Activated CD4-positive, alpha-beta T cell treated with anti-CD3 and anti-CD28 coated beads, Interleukin-2, amount 50 U/mL, for 16 hours (primary cell): ENCODE results near the gene PSD2.

Source experiments
- DNase-seq: peaks from one replicate; pipeline ENCODE4 v3.0.0-alpha.2; 2020

Gene PSD2

DNA sequence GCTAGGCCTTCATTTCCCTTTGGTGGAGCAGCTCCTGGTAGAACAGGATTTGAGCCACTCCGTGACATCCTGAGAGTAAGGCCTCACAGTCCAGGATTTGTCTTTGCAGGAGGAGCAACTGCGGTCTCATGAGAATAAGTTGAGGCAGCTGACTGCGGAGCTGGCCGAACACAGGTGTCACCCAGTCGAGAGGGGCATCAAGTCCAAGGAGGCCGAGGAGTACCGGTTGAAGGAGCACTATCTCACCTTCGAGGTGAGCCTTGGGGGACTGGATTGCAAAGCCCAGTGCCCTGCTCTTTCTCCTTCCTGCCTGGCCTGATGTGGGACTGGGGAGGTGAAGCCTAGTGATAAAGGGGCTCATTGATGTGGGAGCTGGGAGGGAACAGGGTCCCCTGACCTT is 44.3 kb downstream of the PSD2 start:
- no peak for DNase-seq

- DNase-seq, result no peak
These were observed 45.9 kb downstream of the PSD2 start for GRCh38 chr5:139841549-139841948.

GRCh38 chr5:139842321-139842720 is 46.7 kb downstream of the PSD2 start:
- no peak for DNase-seq

DNA sequence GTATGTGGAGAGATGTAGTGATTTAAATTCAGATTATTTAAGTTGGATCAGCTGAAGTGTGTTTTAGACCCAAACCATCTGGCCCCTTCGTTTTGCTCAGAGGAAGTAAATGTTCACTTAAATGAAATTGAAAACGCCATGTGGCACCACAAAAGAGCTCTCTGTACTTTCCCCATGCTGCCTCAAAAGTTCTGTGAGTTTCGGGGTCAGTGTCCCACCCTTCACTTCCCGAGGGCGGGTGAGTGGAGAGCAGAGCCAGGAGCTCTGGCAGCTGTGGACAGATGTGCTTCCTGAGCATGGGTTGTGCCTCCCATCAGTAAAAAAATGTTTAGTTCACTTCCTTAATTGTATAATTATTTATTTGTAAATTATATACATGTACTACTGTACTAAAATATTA is 48.4 kb downstream of the PSD2 start:
- DNase-seq, result no peak

DNA sequence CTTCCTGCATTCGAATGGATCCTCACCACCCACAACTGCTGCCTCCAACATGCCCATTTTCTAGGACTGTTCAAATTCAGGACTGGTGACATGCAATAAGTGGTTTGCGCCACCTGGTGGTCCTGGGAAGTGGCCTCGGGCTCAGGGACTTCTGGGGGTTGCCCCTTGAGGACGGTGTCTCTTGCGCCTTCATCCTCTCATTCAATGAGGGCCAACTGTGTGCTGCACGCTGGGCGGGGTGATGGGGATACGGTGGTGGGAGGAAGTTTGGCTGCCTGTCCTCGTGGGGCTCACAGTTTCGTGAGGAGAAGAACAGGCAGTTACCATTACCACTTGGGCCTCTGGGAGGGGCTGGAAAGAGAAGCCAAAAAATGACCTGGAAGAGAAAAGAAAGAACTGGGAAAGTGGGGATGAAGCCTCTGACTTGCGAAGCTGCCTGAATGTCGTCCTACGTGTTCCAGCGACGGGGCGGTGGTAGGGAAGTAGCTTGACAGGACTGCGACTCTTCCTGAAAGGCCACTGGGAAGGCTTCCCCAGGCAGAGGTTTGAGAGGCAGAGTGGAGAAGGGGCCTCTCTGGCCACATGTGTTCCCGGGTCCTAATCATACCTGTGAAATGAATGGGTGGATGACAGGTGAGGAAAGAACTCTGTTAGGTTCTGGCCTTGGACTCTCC is 49.0 kb downstream of the PSD2 start:
- DNase-seq, result peak; percentile 63

- no peak for DNase-seq
These were observed 50.5 kb downstream of the PSD2 start for GRCh38 chr5:139845846-139846681.

DNA sequence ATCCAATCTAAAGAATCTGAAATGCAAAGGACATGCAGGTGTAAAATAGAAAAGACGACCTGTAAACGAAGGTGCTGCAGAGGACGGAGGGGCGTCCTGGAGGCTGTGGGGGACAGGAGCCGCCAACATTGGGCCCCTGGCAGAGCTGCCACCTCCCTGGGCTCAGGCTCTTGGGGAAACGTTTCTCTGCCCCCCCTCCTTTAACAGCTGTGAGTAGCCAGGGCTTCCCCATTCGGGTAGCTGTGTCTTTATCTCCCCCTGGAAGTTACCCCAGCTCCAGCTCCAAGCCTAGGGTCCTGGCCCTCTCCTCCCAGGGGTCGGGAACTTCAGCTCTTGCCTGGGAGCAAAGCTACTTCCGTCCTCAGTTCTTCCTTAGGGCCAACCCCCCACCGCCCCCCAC is 51.5 kb downstream of the PSD2 start:
- no peak for DNase-seq

DNA sequence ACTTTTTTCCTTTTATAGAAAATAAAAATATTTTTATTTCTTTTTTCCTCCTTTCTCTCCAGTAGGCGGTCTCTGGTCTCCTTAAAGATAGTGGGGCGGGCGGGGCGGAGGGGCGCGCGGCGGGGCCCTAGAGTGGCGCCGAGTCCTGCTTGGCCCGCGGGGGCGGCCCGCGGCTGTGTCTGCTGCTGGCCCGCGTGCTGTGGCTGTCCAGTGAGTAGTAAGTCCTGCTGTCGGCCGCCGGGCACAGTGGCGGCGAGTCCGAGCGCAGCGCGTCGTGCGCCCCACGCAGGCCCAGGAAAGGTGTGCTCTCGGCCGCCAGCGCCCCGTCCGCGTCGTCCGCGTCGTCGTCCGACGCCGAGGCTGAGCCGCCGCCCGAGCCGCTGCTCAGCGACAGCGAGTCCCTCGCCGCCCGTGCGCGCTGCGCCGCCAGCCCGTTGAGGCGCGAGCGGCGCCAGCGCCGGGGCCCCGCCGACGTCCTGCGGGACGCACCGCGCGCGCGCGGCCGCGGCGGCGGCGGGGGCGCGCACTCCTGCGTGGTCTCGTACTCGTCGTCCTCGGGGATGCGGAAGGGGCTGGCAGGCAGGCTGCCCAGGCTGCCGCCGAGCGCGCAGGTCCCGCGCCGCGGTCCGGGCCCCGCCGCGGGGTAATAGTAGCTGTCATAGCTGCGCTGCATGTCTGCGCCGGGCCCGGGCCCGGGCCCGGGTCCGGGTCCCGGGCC is 52.3 kb downstream of the PSD2 start:
- peak; percentile 56 for DNase-seq

GRCh38 chr5:139848508-139849100 is 53.0 kb downstream of the PSD2 start:
- no peak for DNase-seq

DNA sequence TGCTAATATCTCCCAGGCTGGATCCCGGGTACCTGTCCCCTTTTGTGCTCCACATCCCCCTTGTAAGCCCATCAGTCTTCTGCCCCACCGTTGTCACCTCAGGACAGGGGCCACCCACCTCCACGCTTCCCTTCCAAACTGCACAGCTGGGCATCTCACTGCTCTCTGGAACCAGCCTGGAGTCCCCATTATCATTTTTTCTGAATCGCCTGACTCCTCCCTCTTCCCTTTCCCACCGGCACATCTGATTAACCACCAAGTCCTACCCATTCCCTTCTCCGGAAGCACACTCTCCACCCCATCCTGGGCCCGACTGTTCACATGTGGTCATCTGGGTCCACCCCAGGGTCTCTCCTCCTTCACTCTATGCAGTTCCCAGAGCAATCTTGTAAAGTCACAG is 53.9 kb downstream of the PSD2 start:
- no peak for DNase-seq

DNA sequence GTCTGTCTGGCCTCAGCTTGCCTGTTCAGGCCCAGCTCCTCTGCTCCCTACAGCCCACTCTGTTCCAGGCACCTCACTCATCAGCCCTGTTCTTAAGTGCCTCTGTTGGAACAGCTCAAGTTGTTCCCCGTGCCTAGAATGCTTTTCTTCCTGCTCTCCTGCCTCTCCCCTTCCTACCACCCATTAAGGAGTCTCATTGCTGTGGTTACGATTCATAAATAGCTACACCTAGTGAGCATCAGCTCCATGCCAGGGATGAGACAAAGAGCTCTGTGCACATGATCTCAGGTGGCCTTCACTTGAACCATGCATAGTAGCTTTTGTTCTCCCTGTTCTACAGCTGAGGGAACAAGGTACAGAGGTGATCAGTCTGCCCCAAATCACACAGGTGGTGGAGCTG is 54.3 kb downstream of the PSD2 start:
- DNase-seq, result no peak

DNA sequence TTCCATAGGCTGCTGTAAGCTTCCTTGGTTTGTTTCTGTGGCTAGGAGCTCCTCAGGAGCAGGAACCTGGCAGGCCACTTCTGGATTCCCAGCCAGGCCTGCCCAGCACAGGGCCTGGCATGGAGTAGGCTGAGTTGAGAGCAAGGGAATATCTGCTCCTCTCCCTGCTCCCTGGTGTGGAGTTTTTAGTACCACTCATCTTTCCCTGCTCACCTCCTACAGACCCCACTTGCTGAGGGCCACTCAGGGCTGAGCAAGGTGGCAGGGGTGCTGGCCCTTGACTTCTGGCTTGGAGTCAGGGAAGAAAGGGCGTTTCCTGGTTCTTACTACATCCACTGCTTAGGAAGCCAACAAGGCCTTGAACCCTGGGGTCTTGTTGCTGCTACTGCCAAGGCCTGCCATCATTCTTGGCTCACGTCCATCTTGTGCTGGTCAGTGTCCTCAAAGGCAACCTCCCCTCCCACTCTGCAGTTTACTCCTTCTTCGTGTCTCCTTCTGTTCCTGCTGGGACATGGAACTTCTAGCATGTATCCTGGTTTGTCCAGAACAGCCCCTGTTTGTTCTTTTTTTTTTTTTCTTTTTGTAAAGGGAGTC is 54.9 kb downstream of the PSD2 start:
- no peak for DNase-seq

GRCh38 chr5:139851558-139851957 is 56.0 kb downstream of the PSD2 start:
- no peak for DNase-seq

GRCh38 chr5:139852696-139853095 is 57.1 kb downstream of the PSD2 start:
- DNase-seq, result no peak

- DNase-seq, result no peak
These were observed 58.5 kb downstream of the PSD2 start for GRCh38 chr5:139854029-139854605.

- DNase-seq, result no peak
These were observed 59.3 kb downstream of the PSD2 start for GRCh38 chr5:139854953-139855352.

DNA sequence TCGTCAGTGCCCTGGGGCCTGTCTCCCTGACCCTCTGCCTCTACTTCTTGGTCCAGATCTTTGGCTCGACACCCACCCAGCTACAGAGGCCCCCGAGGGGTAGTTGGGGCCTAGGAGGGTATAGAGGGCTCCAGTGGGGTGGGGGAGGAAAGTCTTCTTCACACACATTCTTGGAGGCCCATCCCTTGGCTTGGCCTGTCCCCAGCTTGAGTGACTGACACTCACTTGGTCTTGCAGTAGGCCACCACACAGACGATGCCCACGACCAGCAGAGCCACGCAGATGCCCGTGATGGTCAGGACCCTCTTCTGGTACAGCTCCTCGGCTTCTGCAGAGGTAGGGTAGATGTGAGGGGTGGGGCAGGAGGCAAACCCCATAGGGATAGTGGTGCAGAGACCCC is 59.8 kb downstream of the PSD2 start:
- DNase-seq, result no peak

DNA sequence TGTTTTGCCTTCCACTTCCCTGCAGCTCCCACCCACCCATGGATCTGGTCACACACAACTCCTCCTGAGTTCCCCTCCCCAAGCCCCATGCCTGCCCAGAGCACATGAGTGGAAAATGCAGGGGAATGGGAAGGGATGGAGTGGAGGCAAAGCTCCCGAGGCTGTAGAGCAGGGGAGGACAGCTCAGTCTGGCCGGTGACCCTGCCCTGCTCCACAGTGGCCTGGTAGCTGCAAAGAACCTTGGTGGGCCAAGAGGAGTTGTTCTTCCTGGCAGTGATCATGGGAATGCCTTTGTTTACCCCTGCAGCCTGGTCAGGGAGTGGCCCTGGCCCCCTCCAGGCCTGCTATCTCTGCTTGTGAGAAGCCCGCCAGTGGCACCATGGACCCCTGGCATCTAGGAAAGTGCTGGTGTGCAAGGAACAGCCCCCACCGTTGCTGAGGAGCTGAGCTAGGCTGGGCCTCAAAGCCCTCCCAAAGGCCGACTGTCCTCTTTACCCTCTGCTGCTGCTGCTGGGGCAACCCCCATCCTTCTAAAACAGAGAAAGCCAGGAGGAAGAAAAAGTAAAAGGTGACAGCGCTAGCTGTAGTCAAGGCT is 60.4 kb downstream of the PSD2 start:
- DNase-seq, result no peak

DNA sequence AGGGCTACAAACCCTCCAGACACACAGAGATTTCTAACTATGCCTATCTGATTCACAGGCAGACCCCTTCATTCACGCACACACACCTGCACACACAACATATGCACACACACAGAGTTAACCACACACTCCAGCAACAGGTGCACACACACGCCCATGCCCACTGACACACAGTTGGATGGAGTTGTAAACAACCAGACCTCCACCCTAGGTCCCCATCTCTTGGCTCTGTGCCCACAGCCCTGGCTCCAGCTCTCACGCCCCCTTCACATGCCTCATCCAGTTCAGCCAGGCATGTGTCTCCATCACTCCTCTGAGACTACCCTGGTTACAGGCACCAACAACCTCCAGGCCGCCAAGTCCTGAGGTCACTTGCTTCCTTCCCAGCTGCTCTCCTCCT is 61.1 kb downstream of the PSD2 start:
- no peak for DNase-seq

- no peak for DNase-seq
These were observed 63.4 kb downstream of the PSD2 start for GRCh38 chr5:139859013-139859412.

DNA sequence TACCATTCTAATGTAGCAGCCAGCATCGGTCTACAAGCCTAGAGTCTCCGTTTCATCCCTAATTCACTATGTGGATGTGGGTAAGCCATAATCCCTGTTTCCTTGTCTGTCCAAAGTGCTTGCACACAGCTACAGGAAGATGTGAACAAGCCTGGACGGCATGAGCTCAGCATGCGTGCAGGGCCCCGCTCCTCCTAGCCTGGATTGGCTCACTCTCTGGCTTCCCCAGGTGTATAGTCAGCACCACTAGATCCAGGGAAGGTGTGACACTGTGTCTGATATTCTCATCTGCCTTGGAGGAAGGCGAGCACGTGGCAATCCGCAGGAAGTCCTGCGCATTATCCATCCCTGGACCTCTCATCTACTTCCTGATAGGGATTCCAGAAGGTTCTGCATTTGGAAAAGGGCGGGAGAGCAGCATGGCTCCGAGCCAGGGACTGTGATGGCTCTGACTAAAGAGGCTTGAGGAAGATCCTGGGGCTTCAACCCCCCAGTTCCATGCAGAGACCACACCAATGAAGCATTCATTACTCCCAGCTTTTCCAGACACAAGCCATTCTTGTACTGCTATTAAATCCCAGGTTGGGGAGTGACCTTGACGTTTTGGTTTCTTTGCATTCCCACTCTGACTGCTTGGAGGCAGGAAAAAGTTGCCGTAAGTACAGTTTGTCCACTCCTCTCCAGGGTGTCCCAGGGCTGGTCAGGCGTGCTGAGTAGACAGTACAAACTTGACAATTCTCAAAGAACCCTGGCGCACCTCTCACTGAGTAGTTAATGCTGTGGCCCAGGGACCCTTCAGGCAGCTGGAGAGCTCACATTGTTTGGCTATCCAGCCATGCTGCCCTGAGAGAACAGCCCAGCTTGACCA is 65.6 kb downstream of the PSD2 start:
- DNase-seq, result no peak

- no peak for DNase-seq
These were observed 66.2 kb downstream of the PSD2 start for GRCh38 chr5:139861889-139862207.
